Brain microvascular endothelial cell (primary cell): ENCODE measurements around the gene ARMC7.

Experiments
- DNase-seq: peaks from one replicate; pipeline ENCODE4 v3.0.0-alpha.2; 2020
- H3K27ac ChIP-seq: fragments of 250-450 bp; sonication (Bioruptor Pico); 2 replicates; pipeline ENCODE4 v1.5.1; 2020; ENCODE audit warnings: mild to moderate bottlenecking, moderate library complexity
- H3K27me3 ChIP-seq: fragments of 250-450 bp; sonication (Bioruptor Pico); replicated peaks from 2 replicates; pipeline ENCODE4 v1.5.1; 2020; ENCODE audit warnings: mild to moderate bottlenecking
- H3K36me3 ChIP-seq: fragments of 250-450 bp; sonication (Bioruptor Pico); replicated peaks from 2 replicates; pipeline ENCODE4 v1.5.1; 2020; ENCODE audit warnings: mild to moderate bottlenecking
- H3K4me3 ChIP-seq: 2 replicates; pipeline ENCODE4 v1.5.1; 2011; ENCODE audit warnings: low read depth, mild to moderate bottlenecking, control low read depth, low read length, moderate library complexity
- in situ Hi-C: cut with HindIII; loops from 2 replicates; pipeline ENCODE4 v1.10.0; 2017; ENCODE audit warnings: low sequenced_read_pairs, low pct_ligation_motif_present
- TF ChIP-seq, protein P1 (sequence below): IDR thresholded peaks from 2 replicates; pipeline ENCODE4 v1.5.1; 2011; ENCODE audit warnings: low read depth, mild to moderate bottlenecking, moderate library complexity, low read length, control low read depth, inconsistent platforms; ENCODE audit errors: missing control alignments

ARMC7 gene

GRCh38 chr17:75087558-75088453 is 22.0 kb upstream of the ARMC7 start, which contains the start of gene SLC16A5:
TSS of gene SLC16A5 (plus strand) at chr17:75087954. CDS start at chr17:75093637, 5,683 bp downstream.
- TF ChIP-seq, protein P1, sequence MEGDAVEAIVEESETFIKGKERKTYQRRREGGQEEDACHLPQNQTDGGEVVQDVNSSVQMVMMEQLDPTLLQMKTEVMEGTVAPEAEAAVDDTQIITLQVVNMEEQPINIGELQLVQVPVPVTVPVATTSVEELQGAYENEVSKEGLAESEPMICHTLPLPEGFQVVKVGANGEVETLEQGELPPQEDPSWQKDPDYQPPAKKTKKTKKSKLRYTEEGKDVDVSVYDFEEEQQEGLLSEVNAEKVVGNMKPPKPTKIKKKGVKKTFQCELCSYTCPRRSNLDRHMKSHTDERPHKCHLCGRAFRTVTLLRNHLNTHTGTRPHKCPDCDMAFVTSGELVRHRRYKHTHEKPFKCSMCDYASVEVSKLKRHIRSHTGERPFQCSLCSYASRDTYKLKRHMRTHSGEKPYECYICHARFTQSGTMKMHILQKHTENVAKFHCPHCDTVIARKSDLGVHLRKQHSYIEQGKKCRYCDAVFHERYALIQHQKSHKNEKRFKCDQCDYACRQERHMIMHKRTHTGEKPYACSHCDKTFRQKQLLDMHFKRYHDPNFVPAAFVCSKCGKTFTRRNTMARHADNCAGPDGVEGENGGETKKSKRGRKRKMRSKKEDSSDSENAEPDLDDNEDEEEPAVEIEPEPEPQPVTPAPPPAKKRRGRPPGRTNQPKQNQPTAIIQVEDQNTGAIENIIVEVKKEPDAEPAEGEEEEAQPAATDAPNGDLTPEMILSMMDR = no peak
- DNase-seq = peak; percentile 50
- in situ Hi-C loops = no loop called here
- no peaks in the 10 kb centered on the region for H3K36me3 ChIP-seq
- H3K27me3 ChIP-seq = no peaks in the 10 kb centered on the region
- H3K4me3 ChIP-seq = peak within 1 kb of the TSS; percentile 58
- H3K27ac ChIP-seq = no peak within 1 kb of the TSS

DNA sequence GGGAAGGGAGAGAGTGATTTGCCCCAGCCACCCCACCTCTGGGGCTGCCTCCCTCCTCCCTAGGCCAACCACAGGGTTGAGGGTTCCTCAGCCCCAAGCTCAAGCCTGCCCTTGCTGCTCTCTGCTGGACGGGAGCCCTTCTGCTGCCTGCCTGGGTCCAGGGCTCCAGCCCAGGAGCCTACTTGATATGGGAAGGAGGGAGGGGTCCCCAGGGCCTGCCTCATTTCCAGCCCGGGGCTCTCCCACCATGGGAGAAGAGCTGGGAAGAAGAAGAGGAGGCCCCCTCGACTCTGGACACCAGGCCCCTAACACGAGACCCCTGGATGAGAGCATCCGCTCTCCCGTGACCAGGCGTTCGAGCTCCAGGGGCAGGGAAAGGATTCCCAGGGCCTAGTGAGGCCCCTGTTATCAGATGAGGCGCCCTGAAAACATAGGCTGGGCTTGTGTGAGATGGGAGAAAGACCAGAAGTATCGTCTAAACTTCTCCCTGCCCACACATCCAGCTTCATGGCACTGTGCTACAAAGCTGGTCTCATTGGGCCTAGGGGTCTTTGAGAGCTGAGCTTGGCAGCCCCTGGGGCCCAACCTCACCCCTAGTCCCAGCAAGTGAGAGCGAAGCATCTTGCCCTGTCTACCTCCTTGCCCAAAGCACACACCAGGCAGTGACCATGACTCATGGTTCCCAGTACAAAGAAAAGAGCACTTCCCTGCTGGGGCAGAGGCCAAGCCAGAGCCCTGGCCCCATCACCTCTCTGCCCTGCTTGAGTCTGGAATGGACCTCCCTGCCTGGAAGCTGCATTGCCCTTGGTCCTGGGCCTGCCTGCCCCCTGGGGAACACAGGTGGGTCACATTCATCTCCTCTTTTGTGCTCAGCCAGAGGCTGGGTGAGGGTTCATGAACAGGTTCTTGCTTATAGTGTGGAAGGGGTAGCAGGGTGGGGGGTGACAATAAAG is 21.0 kb upstream of the ARMC7 start:
- H3K27me3 ChIP-seq = no peaks in the 10 kb centered on the region
- no peaks in the 10 kb centered on the region for H3K36me3 ChIP-seq
- H3K27ac ChIP-seq = no peak overlapping the region
- in situ Hi-C loops = no loop called here
- H3K4me3 ChIP-seq = peak overlapping the region; percentile 58
- TF ChIP-seq, protein P1 = no peak
- no peak for DNase-seq

GRCh38 chr17:75090871-75091854 is 18.6 kb upstream of the ARMC7 start:
- no peaks in the 10 kb centered on the region for H3K36me3 ChIP-seq
- no peak overlapping the region for H3K27ac ChIP-seq
- in situ Hi-C loops = no loop called here
- TF ChIP-seq, protein P1 = no peak
- no peak for DNase-seq
- no peaks in the 10 kb centered on the region for H3K27me3 ChIP-seq
- no peak overlapping the region for H3K4me3 ChIP-seq

- TF ChIP-seq, protein P1 = no peak
- Histone ChIP-seq H3K36me3 (no peaks in the 10 kb centered on the region), H3K27me3 (no peaks in the 10 kb centered on the region), H3K4me3 (no peak overlapping the region), H3K27ac (no peak overlapping the region)
- in situ Hi-C loops = no loop called here
- no peak for DNase-seq
These were observed 17.9 kb upstream of the ARMC7 start for GRCh38 chr17:75091855-75092327.
